ENCODE data around the gene CARM1. TPM values are rescaled to one million over a fixed set of nuclear protein-coding genes. Genes with fewer than 3 reads are reported as not detected.
A peak's percentile ranks its signal among the peaks of the same experiment; 100 is the strongest.
"Not testable (repeated sequence)": the region's sequence is repeated elsewhere in the genome, so short reads cannot be mapped to it uniquely, and the experiment has no call there.

CARM1 gene
- total RNA-seq, 1 donor from 2014 or later = 93.7 TPM

DNA sequence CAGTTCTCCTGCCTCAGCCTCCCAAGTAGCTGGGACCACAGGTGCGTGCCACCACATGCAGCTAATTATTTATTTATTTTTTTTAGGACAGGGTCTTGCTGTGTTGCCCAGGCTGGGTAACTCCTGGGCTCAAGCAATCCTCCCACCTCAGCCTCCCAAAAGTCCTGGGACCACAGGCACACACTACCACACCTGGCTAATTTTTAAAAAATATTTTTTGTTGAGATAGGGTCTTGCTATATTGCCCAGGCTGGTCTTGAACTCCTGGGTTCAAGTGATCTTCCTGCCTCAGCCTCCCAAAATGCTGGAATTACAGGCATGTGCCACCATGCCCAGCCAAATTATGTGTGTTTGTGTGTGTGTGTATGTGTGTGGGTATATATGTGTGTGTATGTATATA, 14.5 kb upstream of the CARM1 start:
- H3K27ac Mint-ChIP-seq; H3K4me1 Mint-ChIP-seq; DNase-seq; H3K4me3 Mint-ChIP-seq; H3K27me3 Mint-ChIP-seq; H3K9me3 Mint-ChIP-seq; H3K36me3 Mint-ChIP-seq (ENCODE audit: low read depth); intact Hi-C loops (cut with micrococcal nuclease): not testable (repeated sequence)

DNA sequence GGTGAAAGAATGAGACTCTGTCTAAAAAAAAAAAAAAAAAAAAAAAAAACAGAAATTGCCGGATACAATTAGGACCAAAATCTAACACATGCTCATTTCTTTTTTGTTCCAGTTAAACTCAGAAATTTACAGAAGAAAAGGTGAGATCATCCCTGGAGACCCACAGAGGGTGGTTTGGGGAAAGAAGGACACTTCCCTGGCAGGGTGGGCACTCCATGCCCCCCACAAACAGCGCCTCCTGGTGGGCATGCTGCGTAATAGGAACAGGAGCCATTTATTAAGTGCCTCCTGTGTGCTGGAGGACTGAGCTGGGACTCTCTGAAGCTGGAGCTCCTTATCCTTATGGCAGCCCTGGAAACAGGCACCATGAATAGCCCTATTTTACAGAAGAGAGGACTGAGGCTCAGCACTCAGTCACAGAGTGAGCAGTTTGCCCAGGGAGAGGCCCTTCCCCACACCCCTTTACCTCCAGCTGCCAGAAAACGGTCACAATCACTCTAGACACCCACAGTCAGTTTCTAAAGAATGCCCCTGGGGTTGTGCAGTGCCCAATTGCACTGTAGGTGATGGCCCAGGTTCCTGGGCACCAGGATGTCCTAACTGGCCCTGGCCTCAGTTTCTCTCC, 13.0 kb upstream of the CARM1 start:
- H3K9me3 Mint-ChIP-seq = no peaks in the 10 kb centered on the region
- intact Hi-C loops (cut with micrococcal nuclease) = no loop called here
- no peaks in the 10 kb centered on the region for H3K27me3 Mint-ChIP-seq
- DNase-seq = peak; percentile 74
- H3K36me3 Mint-ChIP-seq (ENCODE audit: low read depth) = peaks cover 3% of the 10 kb centered on the region
- H3K4me1 Mint-ChIP-seq = peaks cover 7% of the 10 kb centered on the region
- no peak overlapping the region for H3K27ac Mint-ChIP-seq
- H3K4me3 Mint-ChIP-seq = no peak overlapping the region

DNA sequence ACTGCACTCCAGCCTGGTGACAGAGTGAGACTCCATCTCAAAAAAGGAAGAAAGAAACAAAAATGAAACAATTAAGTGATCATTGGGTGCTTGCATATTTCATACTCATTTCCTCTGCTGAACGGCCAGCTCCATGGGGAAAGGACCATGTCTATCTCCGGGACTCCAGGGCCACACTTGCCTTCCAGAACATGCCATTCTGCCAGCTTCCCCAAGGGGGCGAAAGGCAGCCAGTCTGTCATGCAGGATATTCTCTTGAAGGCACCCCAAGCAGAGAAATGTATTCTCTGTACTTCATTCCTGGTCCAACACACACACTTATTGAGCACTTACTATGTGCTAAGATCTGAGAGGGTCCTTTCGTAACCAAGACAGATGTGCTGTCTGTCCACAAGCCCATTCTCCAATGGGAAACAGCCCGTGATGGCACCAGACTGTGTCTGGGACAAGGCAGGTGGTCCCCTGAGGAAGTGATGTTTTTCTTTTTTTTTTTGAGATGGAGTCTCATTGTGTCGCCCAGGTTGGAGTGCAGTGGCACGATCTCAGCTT, 10.2 kb upstream of the CARM1 start:
- no peaks in the 10 kb centered on the region for H3K9me3 Mint-ChIP-seq
- no peaks in the 10 kb centered on the region for H3K27me3 Mint-ChIP-seq
- no peak overlapping the region for H3K4me3 Mint-ChIP-seq
- DNase-seq = peak; percentile 82
- intact Hi-C loops (cut with micrococcal nuclease) = loop anchor here (10.0 kb wide), 1 partner anchor 66 kb away; no protein-coding TSS in a partner anchor
- peaks cover 14% of the 10 kb centered on the region for H3K4me1 Mint-ChIP-seq
- peaks cover 3% of the 10 kb centered on the region for H3K36me3 Mint-ChIP-seq (ENCODE audit: low read depth)
- H3K27ac Mint-ChIP-seq = no peak overlapping the region

DNA sequence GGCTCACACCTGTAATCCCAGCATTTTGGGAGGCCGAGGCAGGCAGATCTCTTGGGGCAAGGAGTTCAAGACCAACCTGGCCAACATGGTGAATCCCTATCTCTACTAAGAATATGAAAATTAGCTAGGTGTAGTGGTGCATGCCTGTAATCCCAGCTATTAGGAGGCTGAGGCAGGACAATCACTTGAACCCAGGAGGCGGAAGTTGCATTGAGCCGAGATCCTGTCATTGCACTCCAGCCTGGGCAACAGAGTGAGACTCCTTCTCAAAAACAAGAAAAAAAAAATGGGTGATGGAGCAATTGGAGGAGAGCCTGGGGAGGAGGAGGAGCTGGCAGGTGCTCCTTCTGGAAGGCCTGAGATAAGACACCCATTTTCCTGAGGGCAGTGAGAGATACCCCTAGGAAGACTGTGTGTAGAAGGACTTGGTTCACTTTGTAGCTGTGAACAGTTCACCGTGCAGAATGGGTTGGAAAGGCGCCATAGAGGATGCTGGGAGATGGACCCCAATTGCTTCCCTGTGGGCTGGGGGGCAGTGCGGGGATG, 8.7 kb upstream of the CARM1 start:
- Mint-ChIP-seq H3K27ac (no peak overlapping the region), H3K36me3 (ENCODE audit: low read depth) (peaks cover 3% of the 10 kb centered on the region), H3K4me1 (peaks cover 14% of the 10 kb centered on the region), H3K9me3 (no peaks in the 10 kb centered on the region), H3K4me3 (no peak overlapping the region), H3K27me3 (no peaks in the 10 kb centered on the region)
- intact Hi-C loops (cut with micrococcal nuclease) = loop anchor here (10.0 kb wide), 1 partner anchor 68 kb away; no protein-coding TSS in a partner anchor
- no peak for DNase-seq

DNA sequence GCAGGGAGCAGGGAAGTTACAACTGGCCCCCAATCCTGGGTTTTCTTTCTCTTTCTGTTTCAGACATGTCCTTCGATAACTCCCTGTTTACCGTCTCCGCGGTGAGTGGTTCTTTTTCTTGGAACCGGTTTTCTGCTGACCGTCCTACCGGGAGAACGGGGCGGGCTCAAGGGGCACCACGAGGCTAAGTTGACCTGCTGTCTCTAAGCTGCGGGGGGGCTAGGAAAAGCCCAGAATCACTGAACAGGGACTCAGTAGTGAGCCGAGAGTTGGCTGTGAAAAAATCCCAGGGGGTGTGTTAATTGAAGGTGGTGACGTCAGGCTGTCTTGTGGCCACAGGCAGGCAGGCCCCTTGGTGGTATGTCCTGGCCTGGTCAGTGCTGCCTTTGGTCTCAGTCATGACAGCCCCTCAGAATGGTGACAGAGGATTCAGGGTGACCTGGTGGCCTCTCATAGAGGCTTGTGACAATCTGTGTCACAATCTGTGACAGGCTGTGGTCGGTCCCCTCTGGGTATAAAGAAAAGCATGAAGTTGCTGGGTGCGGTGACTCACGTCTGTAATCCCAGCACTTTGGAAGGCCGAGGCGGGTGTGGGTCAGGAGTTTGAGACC, 8.1 kb upstream of the CARM1 start:
- Mint-ChIP-seq H3K9me3 (no peaks in the 10 kb centered on the region), H3K27me3 (no peaks in the 10 kb centered on the region), H3K27ac (peak overlapping the region; percentile 71), H3K36me3 (ENCODE audit: low read depth) (peaks cover 2% of the 10 kb centered on the region), H3K4me1 (peaks cover 20% of the 10 kb centered on the region), H3K4me3 (no peak overlapping the region)
- intact Hi-C loops (cut with micrococcal nuclease) = loop anchor here (10.0 kb wide), 1 partner anchor 68 kb away; no protein-coding TSS in a partner anchor
- no peak for DNase-seq

DNA sequence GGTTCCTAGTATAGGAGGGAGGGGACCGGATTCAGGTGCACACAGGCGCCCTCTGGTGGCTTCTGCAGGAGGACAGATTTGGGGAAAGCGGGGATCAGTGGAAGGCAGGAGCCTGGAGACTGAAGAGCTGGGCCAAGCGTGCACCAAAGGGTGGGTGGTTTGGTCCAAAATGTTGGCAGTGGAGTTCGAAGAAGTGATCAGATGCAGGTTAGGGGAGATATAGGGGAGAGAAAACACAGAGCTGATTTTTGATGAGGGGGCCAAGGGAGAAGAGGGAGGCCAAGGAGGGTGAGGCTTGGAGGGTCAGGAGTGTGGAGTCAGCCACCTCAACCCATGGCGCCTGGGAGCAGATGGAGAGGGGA, 6.8 kb upstream of the CARM1 start:
- Mint-ChIP-seq H3K4me1 (peaks cover 24% of the 10 kb centered on the region), H3K36me3 (ENCODE audit: low read depth) (no peaks in the 10 kb centered on the region), H3K4me3 (peak overlapping the region; percentile 8), H3K9me3 (no peaks in the 10 kb centered on the region), H3K27ac (peak overlapping the region; percentile 2), H3K27me3 (no peaks in the 10 kb centered on the region)
- intact Hi-C loops (cut with micrococcal nuclease) = loop anchor here (1.0 to 10.0 kb wide), 3 partner anchors 28 to 147 kb away; partner anchors contain the start of gene TMED1
- peak; percentile 95 for DNase-seq

DNA sequence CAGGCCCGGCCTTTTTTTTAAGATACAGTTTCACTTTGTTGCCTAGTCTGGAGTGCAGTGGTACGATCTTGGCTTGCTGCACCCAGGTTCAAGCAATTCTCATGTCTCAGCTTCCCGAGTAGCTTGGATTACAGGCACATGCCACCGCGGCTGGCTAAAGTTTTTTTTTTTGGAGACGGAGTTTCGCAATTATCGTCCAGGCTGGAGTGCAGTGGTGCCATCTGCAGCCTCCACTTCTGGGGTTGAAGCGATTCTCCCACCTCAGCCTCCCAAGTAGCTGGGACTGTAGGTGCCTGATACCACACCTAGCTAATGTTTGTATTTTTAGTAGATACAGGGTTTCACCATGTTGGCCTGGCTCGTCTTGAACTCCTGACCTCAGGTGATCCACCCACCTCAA, 4.9 kb upstream of the CARM1 start:
- no peak overlapping the region for H3K4me3 Mint-ChIP-seq
- intact Hi-C loops (cut with micrococcal nuclease) = loop anchor here (10.0 kb wide), 1 partner anchor 72 kb away; no protein-coding TSS in a partner anchor
- no peak for DNase-seq
- H3K27ac Mint-ChIP-seq = no peak overlapping the region
- H3K4me1 Mint-ChIP-seq = peaks cover 29% of the 10 kb centered on the region
- H3K9me3 Mint-ChIP-seq = no peaks in the 10 kb centered on the region
- no peaks in the 10 kb centered on the region for H3K27me3 Mint-ChIP-seq
- H3K36me3 Mint-ChIP-seq (ENCODE audit: low read depth) = no peaks in the 10 kb centered on the region

DNA sequence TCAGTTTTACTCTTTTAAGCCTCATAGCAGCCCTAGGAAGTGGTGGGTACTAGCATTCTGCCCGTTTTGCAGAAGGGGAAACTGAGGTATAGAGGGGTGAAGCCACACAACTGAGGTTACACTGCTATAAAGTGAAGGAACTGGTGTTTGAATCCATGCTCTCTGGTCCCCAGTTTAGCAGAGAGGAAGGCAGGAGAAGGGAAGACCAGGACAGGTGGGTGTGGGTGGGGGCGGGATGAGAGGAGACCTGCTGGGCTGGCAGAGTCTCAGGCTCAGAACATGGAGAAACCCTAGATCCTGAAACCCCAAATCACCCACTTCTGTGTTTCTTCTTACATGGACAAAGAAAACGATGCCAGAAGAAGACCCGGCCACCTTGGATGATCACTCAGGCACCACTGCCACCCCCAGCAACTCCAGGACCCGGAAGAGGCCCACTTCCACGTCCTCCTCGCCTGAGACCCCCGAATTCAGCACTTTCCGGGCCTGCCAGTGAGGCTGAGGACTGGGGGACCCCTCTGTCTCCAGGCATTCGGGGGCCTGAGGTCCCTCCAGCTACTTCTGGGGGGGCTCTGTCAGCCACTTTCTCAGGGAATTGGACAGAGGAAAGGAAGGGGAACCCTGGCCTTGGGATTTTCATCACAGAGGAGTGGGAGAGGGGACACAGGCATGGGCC, 2.3 kb upstream of the CARM1 start:
- Mint-ChIP-seq H3K4me1 (peaks cover 35% of the 10 kb centered on the region), H3K27ac (peak overlapping the region; percentile 45), H3K9me3 (no peaks in the 10 kb centered on the region), H3K27me3 (no peaks in the 10 kb centered on the region), H3K4me3 (peak overlapping the region; percentile 39), H3K36me3 (ENCODE audit: low read depth) (peaks cover 8% of the 10 kb centered on the region)
- intact Hi-C loops (cut with micrococcal nuclease) = loop anchor here (10.0 kb wide), 1 partner anchor 74 kb away; no protein-coding TSS in a partner anchor
- DNase-seq = no peak

DNA sequence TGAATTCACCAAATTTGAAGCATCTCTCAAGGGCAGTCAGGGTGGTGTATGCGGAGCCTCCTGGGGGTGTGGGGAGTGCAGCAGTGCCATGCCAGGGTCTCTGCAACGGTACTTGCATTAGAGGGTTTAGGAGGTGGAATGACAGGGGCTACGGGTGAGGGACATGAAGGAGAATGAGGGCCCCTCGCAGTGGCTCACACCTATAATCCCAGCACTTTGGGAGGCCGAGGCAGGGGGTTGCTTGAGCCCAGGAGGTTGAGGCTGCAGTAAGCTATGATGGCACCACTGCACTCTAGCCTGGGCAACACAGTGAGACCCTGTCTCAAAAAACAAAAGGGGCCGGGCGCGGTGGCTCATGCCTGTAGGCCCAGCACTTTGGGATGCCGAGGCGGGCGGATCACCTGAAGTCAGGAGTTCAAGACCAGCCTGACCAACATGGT, 1.5 kb upstream of the CARM1 start:
- not testable (repeated sequence) for DNase-seq; H3K9me3 Mint-ChIP-seq; H3K27me3 Mint-ChIP-seq; H3K36me3 Mint-ChIP-seq (ENCODE audit: low read depth)
- intact Hi-C loops (cut with micrococcal nuclease) = loop anchor here (5.0 to 10.0 kb wide), 3 partner anchors 75 to 305 kb away; partner anchors contain the start of genes CDKN2D, KRI1 and SMARCA4
- H3K4me3 Mint-ChIP-seq = peak overlapping the region; percentile 88
- H3K27ac Mint-ChIP-seq = peak overlapping the region; percentile 96
- H3K4me1 Mint-ChIP-seq = peaks cover 29% of the 10 kb centered on the region

DNA sequence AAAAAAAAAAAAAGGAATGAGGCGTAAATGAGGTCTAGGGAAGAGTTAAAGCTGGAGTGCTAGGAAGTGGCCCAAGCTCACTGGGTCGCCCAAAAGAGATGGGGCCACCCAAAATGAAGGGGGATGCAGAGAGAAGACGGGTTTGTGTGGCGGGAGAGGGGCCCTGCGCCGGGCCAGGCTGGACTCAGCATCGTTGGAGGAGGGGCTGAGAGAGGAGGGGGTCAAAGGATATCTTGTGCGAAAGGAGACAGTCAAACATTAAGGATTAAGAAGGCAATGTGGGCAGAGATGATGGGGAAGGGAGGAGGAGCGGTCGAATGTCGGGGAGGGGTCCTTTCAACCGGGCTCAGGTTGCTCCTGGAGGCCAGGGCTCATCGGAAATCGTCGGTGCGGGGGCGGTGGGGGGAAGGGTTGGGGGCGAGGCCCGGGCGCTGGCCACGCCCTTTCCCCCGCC, 825 bp upstream of the CARM1 start:
- Mint-ChIP-seq H3K9me3 (no peaks in the 10 kb centered on the region), H3K4me1 (peaks cover 30% of the 10 kb centered on the region)
- no peak for DNase-seq

DNA sequence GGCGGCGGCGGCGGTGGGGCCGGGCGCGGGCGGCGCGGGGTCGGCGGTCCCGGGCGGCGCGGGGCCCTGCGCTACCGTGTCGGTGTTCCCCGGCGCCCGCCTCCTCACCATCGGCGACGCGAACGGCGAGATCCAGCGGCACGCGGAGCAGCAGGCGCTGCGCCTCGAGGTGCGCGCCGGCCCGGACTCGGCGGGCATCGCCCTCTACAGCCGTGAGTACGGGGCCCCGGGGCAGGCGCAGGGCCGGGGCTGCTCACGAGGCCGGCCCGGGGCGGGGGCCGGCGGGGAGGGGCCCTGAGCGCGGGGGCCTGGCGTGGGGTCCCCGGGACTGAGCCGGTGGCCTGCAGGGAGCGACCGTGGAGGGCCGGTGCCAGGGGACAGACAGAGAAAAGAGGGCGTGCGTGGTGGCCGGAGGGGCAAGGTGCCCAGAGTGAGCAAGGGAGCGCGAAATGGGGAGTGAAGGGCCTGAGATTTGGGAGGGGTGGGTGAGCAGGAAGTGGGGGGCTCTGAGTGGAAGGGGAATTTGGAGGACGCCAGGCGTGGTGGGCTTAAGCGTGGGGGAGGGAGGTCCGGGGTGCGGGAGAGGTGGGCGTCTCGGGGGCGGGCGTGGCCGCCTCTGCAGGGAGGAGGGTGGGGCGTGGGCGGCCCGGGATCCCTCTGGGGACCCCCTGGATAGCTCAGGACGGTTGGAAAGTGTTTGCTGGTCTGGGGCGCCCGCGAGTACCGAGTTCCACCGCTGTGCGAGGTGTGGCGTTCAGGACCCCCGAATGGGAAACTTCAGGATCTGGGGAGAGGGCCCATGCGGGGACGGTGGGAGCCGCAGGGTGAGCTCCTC, 575 bp downstream of the CARM1 start:
- peak overlapping the region; percentile 93 for H3K27ac Mint-ChIP-seq
- no peaks in the 10 kb centered on the region for H3K9me3 Mint-ChIP-seq
- intact Hi-C loops (cut with micrococcal nuclease) = loop anchor here (1.0 to 10.0 kb wide), 4 partner anchors 37 to 307 kb away; partner anchors contain the start of genes CDKN2D, KRI1, SMARCA4 and TIMM29
- peak; percentile 72 for DNase-seq
- peaks cover 8% of the 10 kb centered on the region for H3K36me3 Mint-ChIP-seq (ENCODE audit: low read depth)
- H3K4me3 Mint-ChIP-seq = peak overlapping the region; percentile 93
- H3K27me3 Mint-ChIP-seq = no peaks in the 10 kb centered on the region
- peaks cover 36% of the 10 kb centered on the region for H3K4me1 Mint-ChIP-seq

More for the DNA sequence above, 825 bp upstream of the CARM1 start:
- peak overlapping the region; percentile 96 for H3K27ac Mint-ChIP-seq
- H3K27me3 Mint-ChIP-seq = no peaks in the 10 kb centered on the region
- peaks cover 8% of the 10 kb centered on the region for H3K36me3 Mint-ChIP-seq (ENCODE audit: low read depth)
- intact Hi-C loops (cut with micrococcal nuclease) = loop anchor here (5.0 to 10.0 kb wide), 2 partner anchors 92 to 306 kb away; partner anchors contain the start of genes CDKN2D, KRI1 and SMARCA4
- peak overlapping the region; percentile 88 for H3K4me3 Mint-ChIP-seq

DNA sequence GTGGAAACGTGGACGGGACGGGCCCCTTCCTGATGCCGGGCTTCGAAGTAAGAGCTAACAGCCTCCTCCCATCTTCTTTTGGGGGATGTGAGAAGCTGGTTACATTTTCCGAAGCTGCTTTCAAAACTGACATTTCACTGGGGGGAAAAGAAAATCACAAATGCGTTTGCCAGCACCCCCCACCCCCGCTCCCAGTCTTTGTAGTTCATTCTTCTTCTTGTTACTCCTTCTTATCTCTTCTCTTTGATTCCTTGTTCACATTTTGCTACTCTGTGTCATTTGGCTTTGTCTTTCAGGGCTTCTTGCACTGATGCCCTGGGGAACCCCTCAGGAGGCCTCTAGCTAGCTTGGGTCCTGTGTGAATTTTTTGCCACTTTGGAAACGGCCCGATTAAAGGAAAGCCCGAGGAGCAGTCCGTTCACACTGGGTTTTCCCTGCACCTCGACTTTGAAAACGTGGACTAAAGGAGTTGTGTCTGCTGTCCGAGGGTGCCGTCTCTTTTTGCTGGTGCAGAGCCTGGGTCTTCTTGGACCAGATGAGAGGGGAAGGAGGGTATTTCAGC, 1.3 kb downstream of the CARM1 start:
- Mint-ChIP-seq H3K4me1 (peaks cover 39% of the 10 kb centered on the region), H3K36me3 (ENCODE audit: low read depth) (peaks cover 8% of the 10 kb centered on the region), H3K27ac (peak overlapping the region; percentile 93), H3K9me3 (no peaks in the 10 kb centered on the region), H3K4me3 (peak overlapping the region; percentile 93), H3K27me3 (no peaks in the 10 kb centered on the region)
- intact Hi-C loops (cut with micrococcal nuclease) = loop anchor here (2.0 to 10.0 kb wide), 3 partner anchors 56 to 308 kb away; partner anchors contain the start of genes CDKN2D, KRI1, SMARCA4 and TIMM29
- DNase-seq = peak; percentile 65

Data from activated CD4-positive, alpha-beta T cell treated with anti-CD3 and anti-CD28 coated beads, Interleukin-2, amount 10 ng/mL, durations not matched to agents 24 days and 14 days (primary cell).